WTC11 (cell line): Measurements from ENCODE around the gene SLC35F1.

Source experiments
- ARID4B ChIP-seq: sonication (generic); formaldehyde crosslinking; IDR thresholded peaks from 2 replicates; pipeline ENCODE4 v1.8.0; 2023; ENCODE audit warnings: missing genetic modification reagents, mild to moderate bottlenecking, borderline replicate concordance
- CTCF ChIP-seq: fragments of 200-600 bp; IDR thresholded peaks from 2 replicates; pipeline ENCODE4 v1.8.0; 2022; ENCODE audit warnings: antibody characterized with exemption
- HMGXB4 ChIP-seq: sonication (generic); formaldehyde crosslinking; IDR thresholded peaks from 2 replicates; pipeline ENCODE4 v1.8.1; 2023; ENCODE audit warnings: mild to moderate bottlenecking, moderate library complexity, missing genetic modification reagents
- IRF2 ChIP-seq: sonication (generic); formaldehyde crosslinking; IDR thresholded peaks from 2 replicates; pipeline ENCODE4 v1.8.0; 2022; ENCODE audit warnings: low read depth, missing genetic modification reagents, borderline replicate concordance
- JUN ChIP-seq: sonication (generic); formaldehyde crosslinking; IDR thresholded peaks from 2 replicates; pipeline ENCODE4 v1.8.0; 2023; ENCODE audit warnings: mild to moderate bottlenecking, missing genetic modification reagents
- TEAD4 ChIP-seq: sonication (generic); formaldehyde crosslinking; IDR thresholded peaks from 2 replicates; pipeline ENCODE4 v1.8.0; 2022; ENCODE audit warnings: mild to moderate bottlenecking, missing genetic modification reagents
- ZNF138 ChIP-seq: sonication (generic); formaldehyde crosslinking; conservative IDR thresholded peaks from 2 replicates; pipeline ENCODE4 v1.8.1; 2022; ENCODE audit warnings: mild to moderate bottlenecking, moderate library complexity, missing genetic modification reagents
- TF ChIP-seq, protein P1 (sequence below): sonication (generic); formaldehyde crosslinking; IDR thresholded peaks from 2 replicates; pipeline ENCODE4 v1.8.0; 2022; ENCODE audit warnings: mild to moderate bottlenecking, missing genetic modification reagents
- TF ChIP-seq, protein P2 (sequence below): fragments of 250-450 bp; sonication (Bioruptor Pico); IDR thresholded peaks from 2 replicates; pipeline ENCODE4 v2.1.2; 2022; ENCODE audit warnings: mild to moderate bottlenecking, moderate library complexity
- TF ChIP-seq, protein P3 (sequence below): sonication (generic); formaldehyde crosslinking; IDR thresholded peaks from 2 replicates; pipeline ENCODE4 v1.8.0; 2022; ENCODE audit warnings: mild to moderate bottlenecking, missing genetic modification reagents

GRCh38 chr6:118134736-118135135, 227.7 kb downstream of the SLC35F1 start:
- TF ChIP-seq, protein P1, sequence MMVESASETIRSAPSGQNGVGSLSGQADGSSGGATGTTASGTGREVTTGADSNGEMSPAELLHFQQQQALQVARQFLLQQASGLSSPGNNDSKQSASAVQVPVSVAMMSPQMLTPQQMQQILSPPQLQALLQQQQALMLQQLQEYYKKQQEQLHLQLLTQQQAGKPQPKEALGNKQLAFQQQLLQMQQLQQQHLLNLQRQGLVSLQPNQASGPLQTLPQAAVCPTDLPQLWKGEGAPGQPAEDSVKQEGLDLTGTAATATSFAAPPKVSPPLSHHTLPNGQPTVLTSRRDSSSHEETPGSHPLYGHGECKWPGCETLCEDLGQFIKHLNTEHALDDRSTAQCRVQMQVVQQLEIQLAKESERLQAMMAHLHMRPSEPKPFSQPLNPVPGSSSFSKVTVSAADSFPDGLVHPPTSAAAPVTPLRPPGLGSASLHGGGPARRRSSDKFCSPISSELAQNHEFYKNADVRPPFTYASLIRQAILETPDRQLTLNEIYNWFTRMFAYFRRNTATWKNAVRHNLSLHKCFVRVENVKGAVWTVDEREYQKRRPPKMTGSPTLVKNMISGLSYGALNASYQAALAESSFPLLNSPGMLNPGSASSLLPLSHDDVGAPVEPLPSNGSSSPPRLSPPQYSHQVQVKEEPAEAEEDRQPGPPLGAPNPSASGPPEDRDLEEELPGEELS: no peak
- TF ChIP-seq HMGXB4 (no peak), CTCF (no peak), TEAD4 (CRISPR knock-in tag) (no peak), JUN (CRISPR knock-in tag) (no peak), ARID4B (no peak), IRF2 (CRISPR knock-in tag) (no peak), ZNF138 (CRISPR knock-in tag) (no peak)
- TF ChIP-seq, protein P2, sequence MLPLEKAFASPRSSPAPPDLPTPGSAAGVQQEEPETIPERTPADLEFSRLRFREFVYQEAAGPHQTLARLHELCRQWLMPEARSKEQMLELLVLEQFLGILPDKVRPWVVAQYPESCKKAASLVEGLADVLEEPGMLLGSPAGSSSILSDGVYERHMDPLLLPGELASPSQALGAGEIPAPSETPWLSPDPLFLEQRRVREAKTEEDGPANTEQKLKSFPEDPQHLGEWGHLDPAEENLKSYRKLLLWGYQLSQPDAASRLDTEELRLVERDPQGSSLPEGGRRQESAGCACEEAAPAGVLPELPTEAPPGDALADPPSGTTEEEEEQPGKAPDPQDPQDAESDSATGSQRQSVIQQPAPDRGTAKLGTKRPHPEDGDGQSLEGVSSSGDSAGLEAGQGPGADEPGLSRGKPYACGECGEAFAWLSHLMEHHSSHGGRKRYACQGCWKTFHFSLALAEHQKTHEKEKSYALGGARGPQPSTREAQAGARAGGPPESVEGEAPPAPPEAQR (CRISPR knock-in tag): no peak
- TF ChIP-seq, protein P3, sequence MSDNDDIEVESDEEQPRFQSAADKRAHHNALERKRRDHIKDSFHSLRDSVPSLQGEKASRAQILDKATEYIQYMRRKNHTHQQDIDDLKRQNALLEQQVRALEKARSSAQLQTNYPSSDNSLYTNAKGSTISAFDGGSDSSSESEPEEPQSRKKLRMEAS (CRISPR knock-in tag): no peak
